DOHH2 (cell line): ENCODE data around the gene ADCY5.

Source experiments
- H3F3A ChIP-seq: fragments of 200-600 bp; sonication (generic), shearing (Covaris generic); 2 replicates; pipeline ENCODE4 v1.6.0; 2016; ENCODE audit warnings: antibody characterized with exemption, mild to moderate bottlenecking; ENCODE audit not compliant: control insufficient read depth, insufficient read depth
- H3K27ac ChIP-seq: fragments of 200-600 bp; sonication (generic); 2 replicates; pipeline ENCODE4 v1.5.1; 2014; ENCODE audit warnings: low read depth, mild to moderate bottlenecking, low read length, moderate library complexity
- H3K27me3 ChIP-seq: fragments of 200-600 bp; sonication (generic); 2 replicates; pipeline ENCODE4 v1.6.1; 2014; ENCODE audit warnings: mild to moderate bottlenecking, low read length, mixed read lengths; ENCODE audit not compliant: control insufficient read depth
- H3K36me3 ChIP-seq: fragments of 200-600 bp; sonication (generic); 2 replicates; pipeline ENCODE4 v1.6.1; 2014; ENCODE audit warnings: mild to moderate bottlenecking, low read length, moderate library complexity, mixed read lengths; ENCODE audit not compliant: control insufficient read depth
- H3K4me1 ChIP-seq: fragments of 200-600 bp; sonication (generic); 2 replicates; pipeline ENCODE4 v1.6.1; 2014; ENCODE audit warnings: mild to moderate bottlenecking, low read length, mixed read lengths; ENCODE audit not compliant: control insufficient read depth
- H3K4me2 ChIP-seq: fragments of 200-600 bp; sonication (generic); 2 replicates; pipeline ENCODE4 v1.6.0; 2014; ENCODE audit warnings: mild to moderate bottlenecking, low read length, moderate library complexity
- H3K4me3 ChIP-seq: fragments of 200-600 bp; sonication (generic); 2 replicates; pipeline ENCODE4 v1.5.1; 2014; ENCODE audit warnings: mild to moderate bottlenecking, low read length, mixed read lengths
- H3K79me2 ChIP-seq: fragments of 200-600 bp; sonication (generic); 2 replicates; pipeline ENCODE4 v1.6.1; 2014; ENCODE audit warnings: mild to moderate bottlenecking, low read length, mixed read lengths; ENCODE audit not compliant: control insufficient read depth
- H3K9me2 ChIP-seq: fragments of 200-600 bp; sonication (generic); replicated peaks from 2 replicates; pipeline ENCODE4 v1.6.1; 2014; ENCODE audit warnings: mild to moderate bottlenecking, low read length, mixed read lengths; ENCODE audit not compliant: control insufficient read depth
- H3K9me3 ChIP-seq: fragments of 200-600 bp; sonication (generic); 2 replicates; pipeline ENCODE4 v1.6.1; 2014; ENCODE audit warnings: antibody characterized with exemption, low read length, mixed read lengths; ENCODE audit not compliant: control insufficient read depth, insufficient read depth
- H4K20me1 ChIP-seq: fragments of 200-600 bp; sonication (generic); 2 replicates; pipeline ENCODE4 v1.6.0; 2014; ENCODE audit warnings: low read depth, mild to moderate bottlenecking, antibody characterized with exemption, low read length, moderate library complexity; ENCODE audit not compliant: control insufficient read depth, insufficient read depth
- EZH2phosphoT487 ChIP-seq: fragments of 200-600 bp; sonication (generic); IDR thresholded peaks from 2 replicates; pipeline ENCODE4 v1.6.1; 2017; ENCODE audit warnings: borderline replicate concordance, mild to moderate bottlenecking, antibody characterized with exemption, low read length, moderate library complexity, mixed read lengths
- TF ChIP-seq, protein P1 (sequence below): fragments of 200-600 bp; sonication (generic); IDR thresholded peaks from one replicate; pipeline ENCODE4 v1.5.1; 2014; ENCODE audit warnings: antibody characterized with exemption, mild to moderate bottlenecking, low read depth, low read length; ENCODE audit not compliant: poor library complexity, severe bottlenecking

The ADCY5 gene

DNA sequence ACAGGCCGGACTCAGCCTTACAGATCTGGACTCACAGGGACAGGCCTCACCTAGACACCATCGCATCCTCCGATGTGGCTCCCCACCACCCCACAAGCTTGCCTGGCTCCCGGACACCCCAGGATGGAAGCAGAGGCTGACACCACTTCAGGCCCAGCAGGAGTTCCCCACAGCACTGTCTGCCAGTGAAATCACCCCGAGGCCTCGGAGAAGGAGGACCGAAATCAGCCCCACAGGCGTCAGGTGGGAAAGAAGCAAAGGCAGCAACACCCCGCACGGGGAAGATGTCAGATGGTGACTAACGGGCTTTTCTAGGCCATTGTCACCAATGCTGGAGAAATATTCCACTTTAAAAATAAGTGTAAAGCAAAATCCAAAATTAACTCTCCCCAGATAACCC, 18.6 kb downstream of the ADCY5 start:
- Histone ChIP-seq H3K4me3 (no peak overlapping the region), H3F3A (no peaks in the 10 kb centered on the region), H3K4me1 (no peaks in the 10 kb centered on the region), H3K27me3 (0 out of 2 replicates have a peak, but pooled peaks cover 2% of the 10 kb centered on the region), H3K79me2 (no peaks in the 10 kb centered on the region), H3K9me2 (no peaks in the 10 kb centered on the region), H3K36me3 (no peaks in the 10 kb centered on the region), H3K9me3 (no peaks in the 10 kb centered on the region), H3K27ac (no peak overlapping the region), H3K4me2 (no peak overlapping the region), H4K20me1 (no peaks in the 10 kb centered on the region)
- TF ChIP-seq, protein P1, sequence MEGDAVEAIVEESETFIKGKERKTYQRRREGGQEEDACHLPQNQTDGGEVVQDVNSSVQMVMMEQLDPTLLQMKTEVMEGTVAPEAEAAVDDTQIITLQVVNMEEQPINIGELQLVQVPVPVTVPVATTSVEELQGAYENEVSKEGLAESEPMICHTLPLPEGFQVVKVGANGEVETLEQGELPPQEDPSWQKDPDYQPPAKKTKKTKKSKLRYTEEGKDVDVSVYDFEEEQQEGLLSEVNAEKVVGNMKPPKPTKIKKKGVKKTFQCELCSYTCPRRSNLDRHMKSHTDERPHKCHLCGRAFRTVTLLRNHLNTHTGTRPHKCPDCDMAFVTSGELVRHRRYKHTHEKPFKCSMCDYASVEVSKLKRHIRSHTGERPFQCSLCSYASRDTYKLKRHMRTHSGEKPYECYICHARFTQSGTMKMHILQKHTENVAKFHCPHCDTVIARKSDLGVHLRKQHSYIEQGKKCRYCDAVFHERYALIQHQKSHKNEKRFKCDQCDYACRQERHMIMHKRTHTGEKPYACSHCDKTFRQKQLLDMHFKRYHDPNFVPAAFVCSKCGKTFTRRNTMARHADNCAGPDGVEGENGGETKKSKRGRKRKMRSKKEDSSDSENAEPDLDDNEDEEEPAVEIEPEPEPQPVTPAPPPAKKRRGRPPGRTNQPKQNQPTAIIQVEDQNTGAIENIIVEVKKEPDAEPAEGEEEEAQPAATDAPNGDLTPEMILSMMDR: no peak
- no peak for TF ChIP-seq EZH2phosphoT487

DNA sequence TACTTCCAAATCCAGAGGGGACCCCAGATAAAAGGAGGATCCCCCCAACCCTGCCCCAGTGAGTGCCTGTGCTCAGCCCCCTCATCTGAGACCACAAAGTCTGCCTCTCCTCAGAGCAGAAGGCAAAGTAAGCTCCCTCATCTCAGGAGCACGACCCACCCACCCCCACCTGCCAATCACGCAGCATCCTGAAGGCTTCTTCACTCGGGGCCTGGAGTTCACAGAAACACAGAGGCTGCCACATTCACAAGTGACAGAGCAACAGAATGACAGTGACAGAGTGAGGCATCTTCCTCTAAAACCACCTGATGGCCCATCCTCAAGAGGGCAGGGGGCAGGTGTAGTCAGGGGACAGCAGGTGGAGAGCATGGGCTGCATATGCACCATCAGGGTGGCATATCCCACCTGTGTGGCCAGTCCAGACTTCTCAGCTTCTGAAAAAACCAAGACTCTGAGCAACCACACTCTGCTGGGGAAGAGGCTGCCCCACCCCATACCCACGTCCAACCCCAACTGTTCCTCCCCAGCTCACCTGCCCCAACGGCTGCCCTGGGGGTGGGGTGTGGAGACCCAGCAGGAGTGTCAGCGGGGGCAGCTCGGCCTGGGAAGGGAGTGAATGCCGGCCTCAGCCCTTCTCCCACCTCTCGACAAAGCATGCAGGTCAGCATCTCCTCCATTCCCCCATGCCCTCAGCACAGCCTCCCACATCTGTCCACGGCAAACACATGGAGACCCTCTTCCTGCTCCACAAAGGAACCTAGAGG, 19.3 kb downstream of the ADCY5 start:
- H3K4me1 ChIP-seq: no peaks in the 10 kb centered on the region
- no peaks in the 10 kb centered on the region for H3K36me3 ChIP-seq
- no peaks in the 10 kb centered on the region for H3F3A ChIP-seq
- H3K27me3 ChIP-seq: 0 out of 2 replicates have a peak, but pooled peaks cover 2% of the 10 kb centered on the region
- no peak overlapping the region for H3K27ac ChIP-seq
- no peaks in the 10 kb centered on the region for H3K9me3 ChIP-seq
- no peak for TF ChIP-seq EZH2phosphoT487
- TF ChIP-seq, protein P1: no peak
- no peaks in the 10 kb centered on the region for H3K9me2 ChIP-seq
- H3K4me3 ChIP-seq: no peak overlapping the region
- no peaks in the 10 kb centered on the region for H4K20me1 ChIP-seq
- no peak overlapping the region for H3K4me2 ChIP-seq
- no peaks in the 10 kb centered on the region for H3K79me2 ChIP-seq

- Histone ChIP-seq H4K20me1 (no peaks in the 10 kb centered on the region), H3K4me3 (no peak overlapping the region), H3K27ac (no peak overlapping the region), H3K79me2 (no peaks in the 10 kb centered on the region), H3K27me3 (0 out of 2 replicates have a peak, but pooled peaks cover 7% of the 10 kb centered on the region), H3K9me3 (no peaks in the 10 kb centered on the region), H3K4me2 (no peak overlapping the region), H3F3A (no peaks in the 10 kb centered on the region), H3K4me1 (no peaks in the 10 kb centered on the region), H3K36me3 (no peaks in the 10 kb centered on the region), H3K9me2 (no peaks in the 10 kb centered on the region)
- TF ChIP-seq EZH2phosphoT487: no peak
- TF ChIP-seq, protein P1: no peak
These were observed 23.7 kb downstream of the ADCY5 start for GRCh38 chr3:123424999-123425712.
